Articular chondrocyte of knee joint (primary cell): Measurements from ENCODE around the gene CCR4. TPM values are rescaled to one million over a fixed set of nuclear protein-coding genes. Genes with fewer than 3 reads are reported as not detected.

Experiments used
- total RNA-seq: library from RNA; depleted of rRNA; stranded (reverse); fragments of >200 nt; gene quantifications from 2 replicates; pipeline ENCODE4 v1.2.3, GENCODE V29; 2012

CCR4 gene
- total RNA-seq, result not detected in 2 replicates

DNA sequence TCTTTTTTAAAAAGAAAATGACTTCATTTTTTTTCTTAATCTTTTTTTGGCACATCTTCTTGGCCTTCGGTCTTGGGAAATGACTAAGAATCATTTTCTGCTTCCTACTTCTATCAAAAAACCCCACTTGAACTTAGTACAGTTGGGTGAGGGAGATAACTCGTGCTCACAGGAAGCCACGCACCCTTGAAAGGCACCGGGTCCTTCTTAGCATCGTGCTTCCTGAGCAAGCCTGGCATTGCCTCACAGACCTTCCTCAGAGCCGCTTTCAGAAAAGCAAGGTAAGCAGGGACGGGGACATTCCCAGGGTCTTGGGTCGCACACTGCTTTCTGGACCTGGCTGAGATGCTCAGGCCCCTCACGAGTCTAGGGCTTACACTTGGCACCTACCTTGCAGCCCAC lies at the start of gene CCR4:
Gene CCR4 (plus strand): TSS at position 235 of the 402 bp plus-strand sequence. CDS start 1,779 bp downstream, outside the sequence.

Other genes starting within 250 kb of the CCR4 start
- gene TRIM71, start 133.6 kb upstream of the CCR4 start, total RNA-seq, result not detected in 2 replicates
- 59.5 and 61.3 TPM in 2 replicates for gene GLB1, start 145.5 kb downstream of the CCR4 start, total RNA-seq
- 5.8 and 5.9 TPM in 2 replicates for gene TMPPE, start 145.5 kb downstream of the CCR4 start, total RNA-seq
- 301 and 358 TPM in 2 replicates for gene CRTAP, start 162.4 kb downstream of the CCR4 start, total RNA-seq